Activated naive CD8-positive, alpha-beta T cell treated with anti-CD3 and anti-CD28 coated beads, Interleukin-2, amount 50 U/mL, for 16 hours (primary cell): ENCODE data around the gene SLC6A18.

Experiments
- DNase-seq: peaks from one replicate; pipeline ENCODE4 v3.0.0-alpha.2; 2020; ENCODE audit warnings: low read depth, low spot score

SLC6A18 gene

DNA sequence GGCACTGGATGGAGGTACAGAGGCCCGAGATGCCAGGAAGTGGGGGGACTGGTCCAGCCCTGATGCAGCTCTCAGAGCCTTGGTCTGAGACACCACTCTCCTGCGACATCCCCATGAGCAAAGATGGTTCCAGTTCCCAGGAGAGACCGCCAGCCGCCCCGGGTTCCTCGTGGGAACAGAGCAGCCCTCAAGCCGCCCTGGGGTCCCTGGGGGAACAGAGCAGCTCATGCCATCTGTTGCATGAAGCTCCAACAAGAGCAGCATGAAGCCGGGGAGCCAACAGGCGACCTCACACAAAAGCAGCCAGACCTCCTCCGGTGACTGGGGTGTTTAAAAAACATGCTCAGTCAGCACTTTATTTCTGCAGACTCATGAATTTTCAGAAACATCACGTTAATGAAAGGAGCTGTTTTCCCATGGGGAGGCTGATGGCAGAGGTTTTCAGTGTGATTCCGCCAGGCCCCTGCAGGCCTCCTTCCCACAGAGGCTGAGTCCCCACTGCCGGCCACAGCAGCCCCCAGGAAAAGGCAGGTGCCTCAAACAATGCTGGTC, 6.2 kb downstream of the SLC6A18 start:
- no peak for DNase-seq

DNA sequence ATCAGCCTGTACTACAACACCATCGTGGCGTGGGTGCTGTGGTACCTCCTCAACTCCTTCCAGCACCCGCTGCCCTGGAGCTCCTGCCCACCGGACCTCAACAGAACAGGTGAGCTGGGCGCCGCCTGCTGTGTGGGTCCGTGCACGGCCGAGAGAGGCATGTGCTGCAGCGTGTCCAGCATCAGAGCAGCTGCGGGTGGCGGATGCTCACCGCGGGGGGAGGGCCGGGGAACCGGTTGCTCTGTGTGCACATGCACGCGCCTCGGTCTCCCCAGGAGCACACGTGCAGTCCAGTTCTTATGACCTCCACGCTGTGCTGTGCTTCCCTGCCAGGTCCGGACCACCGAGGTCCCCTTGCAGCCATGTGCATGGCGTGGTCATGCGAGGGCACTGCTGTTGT, 7.6 kb downstream of the SLC6A18 start:
- no peak for DNase-seq

DNA sequence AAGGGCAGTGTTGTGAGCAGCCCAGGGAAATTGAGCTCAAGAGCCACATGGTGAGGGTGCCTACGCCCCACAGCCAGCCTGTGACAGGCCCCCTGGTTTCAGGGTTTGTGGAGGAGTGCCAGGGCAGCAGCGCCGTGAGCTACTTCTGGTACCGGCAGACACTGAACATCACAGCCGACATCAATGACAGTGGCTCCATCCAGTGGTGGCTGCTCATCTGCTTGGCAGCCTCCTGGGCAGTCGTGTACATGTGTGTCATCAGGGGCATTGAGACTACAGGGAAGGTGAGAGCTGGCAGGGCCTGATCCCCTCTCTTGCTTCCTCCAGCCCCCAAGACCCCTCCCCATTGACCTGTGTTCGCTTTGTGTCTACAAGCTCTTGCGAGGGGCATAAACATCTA, 10.2 kb downstream of the SLC6A18 start:
- no peak for DNase-seq

DNA sequence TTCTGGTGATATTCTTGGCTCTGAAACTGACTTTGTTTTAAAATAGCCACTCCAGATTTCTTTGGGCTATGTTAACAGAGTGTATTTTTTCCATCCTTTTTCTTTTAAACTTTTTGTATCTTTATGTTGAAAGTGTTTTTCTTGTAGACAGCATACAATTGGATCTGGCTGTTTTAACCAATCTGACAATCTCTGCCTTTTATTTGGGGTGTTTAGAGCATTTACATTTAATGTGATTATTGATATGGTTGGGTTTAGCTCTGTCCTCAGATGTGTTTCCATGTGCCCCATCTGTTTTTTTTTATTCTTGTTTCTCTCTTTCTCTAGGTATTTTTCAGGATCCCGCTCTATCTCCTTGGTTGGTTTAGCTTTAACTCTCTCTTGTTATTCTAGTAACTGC, 10.7 kb downstream of the SLC6A18 start:
- no peak for DNase-seq

DNA sequence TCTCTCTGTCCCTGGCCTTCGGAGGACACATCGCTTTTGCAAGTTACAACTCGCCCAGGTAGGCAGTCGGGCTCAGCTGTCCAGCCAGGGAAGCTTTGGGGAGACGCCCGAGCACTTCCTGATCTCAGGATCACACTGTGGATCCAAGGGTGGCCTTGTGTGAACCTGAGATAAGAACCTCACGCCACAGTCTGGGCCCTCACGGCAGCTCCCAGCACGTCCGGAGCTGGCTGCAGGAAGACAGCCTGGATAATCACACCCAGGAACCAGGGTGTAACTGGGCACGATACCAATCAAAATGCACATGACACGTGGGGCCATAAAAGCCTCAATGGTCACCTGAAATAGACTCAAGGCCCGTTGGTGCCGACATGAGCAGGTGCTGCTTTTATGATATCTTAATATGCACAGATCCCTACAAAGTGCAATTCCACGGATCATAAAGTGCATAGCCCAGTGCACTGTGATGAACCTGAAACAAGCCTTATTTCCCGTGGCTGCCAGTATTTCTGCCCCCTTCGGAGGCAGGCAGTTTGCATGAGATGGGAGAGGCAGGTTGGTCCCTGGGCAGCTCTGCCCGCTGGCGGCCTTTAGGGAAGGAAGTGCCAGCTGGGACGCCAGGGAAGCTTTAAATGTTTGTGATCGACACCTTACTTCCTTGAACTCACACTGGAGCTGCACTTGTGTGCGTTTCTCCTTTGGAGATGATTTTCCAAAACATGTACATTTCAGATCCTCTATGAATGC, 14.5 kb downstream of the SLC6A18 start:
- DNase-seq = no peak

DNA sequence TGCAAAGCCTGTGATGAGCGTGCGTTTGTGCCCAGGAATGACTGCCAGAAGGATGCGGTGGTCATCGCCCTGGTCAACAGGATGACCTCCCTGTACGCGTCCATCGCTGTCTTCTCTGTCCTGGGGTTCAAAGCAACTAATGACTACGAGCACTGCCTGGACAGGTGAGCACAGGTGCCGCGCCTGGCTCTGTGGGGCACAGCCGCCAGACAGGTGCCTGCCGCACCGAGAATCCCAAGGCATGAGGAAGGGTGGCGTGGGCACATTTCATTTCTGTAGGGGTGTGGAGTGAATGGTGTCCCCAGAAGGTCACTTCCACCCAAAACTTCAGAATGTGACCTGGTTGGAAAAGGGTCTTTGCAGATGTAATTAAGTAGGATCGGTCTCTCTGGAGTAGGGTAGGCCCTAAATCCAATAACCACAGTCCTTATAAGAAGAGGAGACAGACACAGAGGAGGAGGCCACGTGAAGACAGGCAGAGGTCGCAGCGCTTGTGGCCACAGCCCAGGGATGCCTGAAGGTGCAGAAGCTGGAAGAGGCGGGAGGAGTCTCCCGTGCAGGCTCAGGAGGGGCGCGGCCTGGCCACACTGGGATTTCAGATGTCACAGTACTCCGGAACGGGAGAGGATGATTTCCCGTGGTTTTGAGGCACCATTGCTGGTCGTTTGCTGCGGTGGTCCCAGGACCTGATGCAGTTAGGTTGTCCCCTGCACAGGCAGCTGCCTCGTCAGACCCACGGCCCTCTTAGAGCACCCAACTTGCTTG, 15.5 kb downstream of the SLC6A18 start:
- DNase-seq = no peak

DNA sequence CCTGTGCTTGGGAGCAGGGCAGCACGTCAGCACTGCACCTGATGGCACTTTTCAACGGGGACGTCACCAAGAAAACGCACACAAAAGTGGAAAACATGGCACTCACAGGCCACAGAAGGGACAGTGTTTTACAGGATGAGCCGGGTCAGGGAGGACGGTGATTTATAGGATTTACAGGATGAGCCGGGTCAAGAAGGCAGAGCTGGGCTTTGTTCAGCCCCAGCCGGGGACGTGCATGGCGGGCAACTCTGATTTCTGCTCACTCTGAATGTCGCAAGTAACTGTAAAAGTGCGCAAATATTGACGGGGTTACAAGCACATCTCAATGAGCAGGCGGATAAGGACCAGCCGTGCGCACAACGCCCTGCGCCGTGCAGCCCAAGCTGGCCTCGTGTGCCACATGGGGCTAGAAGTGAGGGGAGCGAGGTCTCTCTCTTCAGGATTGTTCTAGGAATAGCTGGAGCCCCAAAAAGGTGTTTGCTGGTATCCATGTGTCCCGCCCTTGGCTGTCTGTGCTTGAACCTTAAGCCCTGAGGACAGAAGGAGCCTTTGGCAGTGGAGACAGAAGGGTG, 16.4 kb downstream of the SLC6A18 start:
- no peak for DNase-seq

DNA sequence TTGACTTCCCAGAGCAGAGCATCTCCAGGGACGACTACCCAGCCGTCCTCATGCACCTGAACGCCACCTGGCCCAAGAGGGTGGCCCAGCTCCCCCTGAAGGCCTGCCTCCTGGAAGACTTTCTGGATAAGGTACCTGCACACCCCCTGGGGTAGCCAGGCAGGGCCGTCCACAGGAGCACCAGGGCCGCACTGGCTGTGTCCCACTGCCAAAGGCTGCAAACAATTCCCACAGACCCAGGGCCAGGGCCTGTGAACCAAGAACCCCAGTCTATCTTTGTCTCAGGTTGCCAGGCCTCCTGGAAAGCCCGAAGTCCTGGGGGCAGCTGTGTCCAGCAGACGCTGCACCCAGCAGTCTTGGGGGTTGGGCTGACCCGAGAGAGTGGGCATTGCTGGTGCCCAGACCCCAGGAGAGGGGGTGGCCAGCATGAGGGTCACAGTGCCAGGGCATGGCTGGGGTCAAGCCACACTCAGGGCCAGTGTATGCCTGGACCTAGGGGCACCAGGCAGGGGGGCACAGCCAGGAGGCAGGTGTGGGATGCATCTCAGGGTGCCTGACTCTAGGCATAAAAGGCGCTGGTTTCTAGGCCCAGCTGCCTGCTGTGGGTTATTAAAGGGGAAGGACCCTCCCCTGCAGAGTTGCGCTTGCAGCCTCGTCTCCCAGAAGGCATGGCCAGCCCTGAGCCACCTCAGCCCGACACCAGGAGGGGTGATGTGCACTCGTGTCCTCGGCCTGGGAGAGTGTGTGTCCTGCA, 17.7 kb downstream of the SLC6A18 start:
- no peak for DNase-seq

DNA sequence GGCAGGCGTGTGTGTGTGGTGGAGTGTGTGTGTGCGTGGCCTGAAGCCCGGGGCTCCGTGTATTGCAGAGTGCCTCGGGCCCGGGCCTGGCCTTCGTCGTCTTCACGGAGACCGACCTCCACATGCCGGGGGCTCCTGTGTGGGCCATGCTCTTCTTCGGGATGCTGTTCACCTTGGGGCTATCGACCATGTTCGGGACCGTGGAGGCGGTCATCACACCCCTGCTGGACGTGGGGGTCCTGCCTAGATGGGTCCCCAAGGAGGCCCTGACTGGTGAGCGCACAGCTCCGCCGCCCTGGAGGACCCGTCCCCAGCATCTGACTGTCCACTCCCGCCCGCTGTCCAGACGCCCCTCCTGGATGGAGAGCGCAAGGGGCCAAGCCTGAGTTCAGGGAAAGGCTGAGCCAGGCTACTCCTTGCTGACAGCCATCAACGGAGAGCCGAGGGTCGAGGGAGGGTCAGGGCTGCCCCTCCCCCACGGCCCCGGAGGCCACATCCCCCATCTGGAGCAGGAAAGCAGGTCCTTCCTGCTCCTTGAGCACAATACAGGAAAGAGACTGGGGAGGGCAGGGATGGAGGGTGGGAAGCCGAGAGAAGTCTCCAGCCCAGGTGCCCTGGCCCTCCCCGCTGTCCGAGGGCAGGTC, 18.4 kb downstream of the SLC6A18 start:
- DNase-seq = no peak

DNA sequence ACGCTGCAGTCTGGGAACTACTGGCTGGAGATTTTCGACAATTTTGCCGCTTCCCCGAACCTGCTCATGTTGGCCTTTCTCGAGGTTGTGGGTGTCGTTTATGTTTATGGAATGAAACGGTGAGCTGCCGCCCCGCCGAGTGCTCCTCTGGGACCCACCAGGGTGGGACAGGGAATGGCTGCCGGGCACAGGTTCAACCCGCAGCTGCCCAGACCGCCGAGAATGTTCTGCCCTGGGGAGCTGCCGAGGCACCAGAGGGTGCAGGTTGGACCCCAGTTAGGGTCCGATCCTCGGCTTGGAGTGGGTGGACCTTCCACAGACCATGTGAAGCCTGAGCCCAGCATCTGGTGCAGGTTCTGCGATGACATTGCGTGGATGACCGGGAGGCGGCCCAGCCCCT, 19.1 kb downstream of the SLC6A18 start:
- DNase-seq = no peak

DNA sequence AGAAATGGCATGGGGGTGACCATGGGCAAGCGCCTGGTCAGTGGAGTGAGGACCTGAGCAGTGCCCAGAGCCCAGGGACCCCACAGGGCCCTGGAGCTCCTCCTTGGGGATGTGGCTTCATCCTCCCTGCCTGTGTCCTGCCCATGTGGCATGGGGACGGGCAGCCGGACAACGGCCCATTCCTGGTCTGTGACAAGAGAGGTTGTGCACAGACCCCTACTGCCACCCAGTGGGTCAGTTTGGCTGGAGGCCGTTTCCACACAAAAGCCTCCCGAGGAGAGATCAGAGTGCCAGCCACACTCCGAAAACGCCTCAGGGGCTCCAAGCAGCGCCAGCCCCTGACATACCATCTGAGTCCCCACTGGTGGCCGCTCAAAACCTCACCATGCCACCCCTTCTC, 19.8 kb downstream of the SLC6A18 start:
- no peak for DNase-seq

DNA sequence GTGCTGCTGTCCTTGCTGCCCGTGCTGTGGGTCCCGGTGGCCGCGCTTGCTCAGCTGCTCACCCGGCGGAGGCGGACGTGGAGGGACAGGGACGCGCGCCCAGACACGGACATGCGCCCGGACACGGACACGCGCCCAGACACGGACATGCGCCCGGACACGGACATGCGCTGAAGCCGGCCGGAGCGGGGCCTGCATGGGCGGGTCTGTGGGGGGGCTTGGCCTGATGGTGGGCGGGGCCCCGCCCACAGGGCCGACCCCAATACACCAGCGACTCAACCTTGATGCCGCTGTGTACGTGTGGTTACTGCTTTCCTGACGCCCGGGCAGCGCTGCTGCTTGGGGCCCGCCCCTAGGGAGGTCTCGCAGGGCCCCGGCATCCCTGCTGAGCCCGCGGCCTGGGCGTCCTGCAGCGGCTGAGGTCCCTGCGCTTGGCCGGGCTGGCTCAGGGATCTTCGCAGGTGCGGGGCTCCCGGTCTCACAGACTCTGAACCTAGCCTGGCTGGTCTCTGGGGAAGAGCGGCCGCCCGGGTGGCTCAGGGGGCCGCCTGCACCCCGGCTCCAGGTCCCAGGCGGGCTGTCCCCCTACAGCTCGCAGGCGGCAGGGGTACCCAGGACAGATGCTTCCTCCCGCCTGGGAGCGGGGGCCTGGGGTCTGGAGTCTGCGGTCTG, 20.9 kb downstream of the SLC6A18 start:
- DNase-seq = no peak

DNA sequence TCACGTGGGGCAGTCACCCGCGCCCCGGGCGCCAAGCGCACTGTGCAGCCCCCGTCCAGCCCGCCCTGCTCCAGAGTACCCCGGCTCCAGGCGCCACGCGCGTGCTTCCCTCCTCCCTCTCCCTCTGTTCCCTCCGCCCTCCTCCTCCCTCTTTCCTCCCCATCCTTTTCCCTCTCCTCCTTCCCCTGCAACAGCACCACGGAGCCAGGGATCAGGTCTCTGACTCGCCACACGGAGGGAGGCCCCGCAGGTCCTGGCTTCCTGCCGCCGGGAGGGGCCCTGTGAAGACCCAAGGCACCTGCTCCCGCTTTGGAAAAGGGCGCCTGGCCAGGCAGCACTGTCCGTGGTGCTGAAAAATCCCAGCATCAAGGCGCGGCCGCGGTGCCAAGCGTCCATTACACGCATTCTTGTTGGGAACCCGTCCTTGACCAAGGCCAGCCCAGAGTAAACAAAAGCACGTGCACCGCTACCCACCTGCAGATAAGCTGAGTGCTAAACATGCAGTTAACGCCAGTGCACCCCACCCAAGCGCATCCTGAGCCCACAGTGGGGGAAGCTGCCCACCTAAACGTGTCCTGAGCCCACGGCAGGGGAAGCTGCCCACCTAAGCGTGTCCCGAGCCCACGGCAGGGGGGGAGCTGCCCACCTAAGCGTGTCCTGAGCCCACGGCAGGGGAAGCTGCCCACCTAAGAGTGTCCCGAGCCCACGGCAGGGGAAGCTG, 21.7 kb downstream of the SLC6A18 start:
- DNase-seq = no peak

DNA sequence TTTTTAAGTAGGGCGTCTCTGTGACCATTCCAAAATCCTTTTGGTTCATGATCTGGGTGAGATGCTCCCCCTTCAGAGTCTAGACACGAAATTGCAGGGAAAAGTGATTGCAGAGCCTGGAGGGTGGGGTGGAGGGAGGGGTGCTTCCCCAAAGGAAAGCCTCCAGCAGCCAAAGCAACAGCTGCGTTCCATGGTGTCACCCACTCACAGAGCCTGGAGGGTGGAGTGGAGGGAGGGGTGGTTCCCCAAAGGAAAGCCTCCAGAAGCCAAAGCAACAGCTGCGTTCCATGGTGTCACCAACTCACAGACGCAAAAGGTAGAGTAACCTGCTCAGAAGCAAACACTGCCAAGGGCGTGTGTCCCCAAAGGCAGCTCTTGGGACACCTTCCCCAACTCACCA, 22.6 kb downstream of the SLC6A18 start:
- no peak for DNase-seq

DNA sequence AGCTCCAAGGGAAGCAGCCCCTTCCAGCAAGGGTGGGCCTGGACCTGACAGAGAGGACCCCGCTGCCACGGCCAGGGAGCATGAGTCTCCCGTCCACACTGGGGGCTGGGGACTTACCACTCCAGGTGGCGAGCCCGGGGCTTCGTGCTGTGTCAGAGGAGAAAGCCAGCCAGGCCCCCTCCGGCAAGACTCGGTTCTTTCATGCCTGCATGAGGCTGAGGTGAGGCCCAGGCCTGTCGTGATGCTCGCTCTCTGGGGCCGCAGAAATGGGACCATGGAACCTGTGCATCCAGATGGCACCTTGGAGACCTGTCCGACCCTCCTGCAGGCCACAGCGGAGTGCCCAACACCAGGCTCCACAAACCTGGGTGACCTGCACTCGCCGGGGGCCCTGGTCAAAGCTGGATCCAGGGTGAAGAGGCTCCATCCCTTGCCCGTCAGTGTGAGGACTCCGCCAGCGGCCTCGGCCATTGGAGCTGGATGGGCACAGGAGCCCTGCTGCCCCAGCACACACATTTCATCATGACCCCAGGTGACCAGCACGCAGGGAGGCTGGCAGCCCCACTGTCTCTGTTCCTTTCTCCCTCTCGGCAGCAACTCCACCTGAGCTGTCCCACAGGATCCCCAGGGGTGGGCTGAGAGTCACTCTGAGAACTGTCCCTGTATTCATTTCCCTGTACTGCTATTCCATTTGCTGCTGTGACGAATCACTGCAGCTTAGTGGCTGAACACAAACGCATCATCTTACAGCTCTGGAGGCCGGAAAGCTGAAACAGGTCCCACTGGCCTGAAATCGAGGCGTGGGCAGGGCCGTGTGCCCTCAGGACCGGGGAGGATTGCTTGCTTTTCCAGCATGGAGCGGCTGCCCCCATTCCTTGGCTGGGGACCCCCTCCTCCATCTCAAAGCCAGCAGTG, 24.4 kb downstream of the SLC6A18 start:
- DNase-seq = no peak

DNA sequence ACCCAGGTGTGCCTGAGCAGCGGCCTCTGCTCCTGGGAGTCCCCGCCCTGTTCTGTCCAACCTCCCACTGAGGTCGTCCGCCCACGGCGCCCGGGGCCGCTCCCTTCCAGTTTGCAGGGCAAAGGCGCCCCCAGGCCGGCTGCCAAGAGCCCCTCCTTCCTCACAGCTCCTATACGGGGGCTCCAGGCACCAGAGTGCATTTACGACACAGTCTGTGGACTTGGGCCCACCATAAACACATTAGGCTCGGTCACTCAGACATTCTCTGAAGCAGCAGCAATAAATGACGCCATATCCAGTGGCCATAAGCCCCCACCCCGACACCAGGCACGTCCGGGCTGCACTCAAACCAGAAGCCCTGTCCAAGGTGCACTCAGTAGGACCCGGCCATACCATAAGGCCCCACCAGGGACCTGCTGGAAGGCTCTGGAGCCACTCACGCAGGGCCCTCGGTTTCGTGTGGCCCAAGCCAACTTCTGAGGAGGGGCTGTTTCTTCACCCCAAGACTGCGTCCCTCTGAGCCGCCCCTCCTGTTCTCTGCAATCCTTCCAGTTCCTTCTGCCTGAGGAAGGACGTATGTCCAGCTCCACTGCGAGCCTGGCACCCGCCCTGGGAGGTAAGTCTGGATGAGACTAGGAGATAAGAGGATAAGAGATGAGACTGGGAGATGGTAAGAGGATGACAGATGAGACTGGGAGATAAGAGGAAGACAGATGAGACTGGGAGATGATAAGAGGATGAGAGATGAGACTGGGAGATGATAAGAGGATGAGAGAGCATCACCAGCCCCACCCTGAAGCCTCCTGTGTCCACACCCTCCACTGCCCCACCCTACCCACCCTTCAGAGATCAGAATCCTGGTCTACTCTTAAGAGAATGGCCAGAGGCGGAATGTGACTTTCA, 26.7 kb downstream of the SLC6A18 start:
- no peak for DNase-seq

DNA sequence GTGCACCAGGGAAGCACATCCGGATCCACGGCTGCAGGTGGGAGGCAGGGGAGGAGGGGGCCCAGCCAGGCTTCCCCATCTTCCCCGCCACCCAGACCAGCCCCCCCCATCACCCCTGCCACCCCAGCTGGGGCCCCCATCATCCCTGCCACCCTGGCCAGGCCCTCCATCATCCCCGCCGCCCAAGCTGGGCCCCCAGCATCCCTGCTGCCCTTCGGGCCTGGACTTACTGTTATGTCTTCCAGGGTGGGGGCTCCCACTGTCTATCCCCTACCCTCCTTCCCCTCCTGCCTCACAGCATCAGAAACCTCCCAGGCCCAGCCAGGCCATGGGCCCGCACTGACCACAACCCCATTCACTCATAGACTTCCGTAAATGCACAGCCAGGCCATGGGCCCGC, 27.5 kb downstream of the SLC6A18 start:
- no peak for DNase-seq

DNA sequence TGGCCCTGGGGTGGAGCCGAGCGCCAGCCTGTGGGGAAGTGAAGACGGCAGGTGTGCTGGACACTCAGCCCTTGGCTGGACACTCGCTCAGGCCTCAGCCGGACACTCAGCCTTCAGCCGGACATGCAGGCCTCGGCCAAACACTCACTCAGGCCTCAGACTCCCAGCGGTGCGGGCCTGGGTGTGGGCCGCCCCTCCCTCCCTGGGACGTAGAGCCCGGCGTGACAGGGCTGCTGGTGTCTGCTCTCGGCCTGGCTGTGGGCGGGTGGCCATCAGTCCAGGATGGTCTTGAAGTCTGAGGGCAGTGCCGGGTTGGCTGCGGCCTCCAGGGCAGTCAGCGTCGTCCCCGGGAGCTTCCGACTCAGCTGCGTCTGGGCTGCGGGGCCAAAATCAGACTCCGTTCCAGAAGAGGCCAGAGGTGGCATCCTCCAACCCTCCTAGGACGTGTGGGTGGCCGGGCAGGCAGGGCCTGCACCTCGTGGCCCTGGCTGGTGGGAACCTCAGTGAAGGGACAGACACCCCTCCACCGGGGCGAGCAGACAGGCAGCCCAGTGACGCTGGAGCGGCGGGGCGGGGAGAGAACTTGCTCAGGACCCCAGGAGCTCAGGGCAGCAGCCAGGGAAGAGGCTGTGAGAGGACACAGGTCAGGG, 28.4 kb downstream of the SLC6A18 start:
- no peak for DNase-seq
